ENCODE data around the gene PDE4B. TPM values are rescaled to one million over a fixed set of nuclear protein-coding genes. Genes with fewer than 3 reads are reported as not detected.

PDE4B gene
- total and polyA plus RNA-seq, 2 of the 13 experiments (the other 11 are each of a cell fraction or from before 2014, with no cell fraction given), result not detected

DNA sequence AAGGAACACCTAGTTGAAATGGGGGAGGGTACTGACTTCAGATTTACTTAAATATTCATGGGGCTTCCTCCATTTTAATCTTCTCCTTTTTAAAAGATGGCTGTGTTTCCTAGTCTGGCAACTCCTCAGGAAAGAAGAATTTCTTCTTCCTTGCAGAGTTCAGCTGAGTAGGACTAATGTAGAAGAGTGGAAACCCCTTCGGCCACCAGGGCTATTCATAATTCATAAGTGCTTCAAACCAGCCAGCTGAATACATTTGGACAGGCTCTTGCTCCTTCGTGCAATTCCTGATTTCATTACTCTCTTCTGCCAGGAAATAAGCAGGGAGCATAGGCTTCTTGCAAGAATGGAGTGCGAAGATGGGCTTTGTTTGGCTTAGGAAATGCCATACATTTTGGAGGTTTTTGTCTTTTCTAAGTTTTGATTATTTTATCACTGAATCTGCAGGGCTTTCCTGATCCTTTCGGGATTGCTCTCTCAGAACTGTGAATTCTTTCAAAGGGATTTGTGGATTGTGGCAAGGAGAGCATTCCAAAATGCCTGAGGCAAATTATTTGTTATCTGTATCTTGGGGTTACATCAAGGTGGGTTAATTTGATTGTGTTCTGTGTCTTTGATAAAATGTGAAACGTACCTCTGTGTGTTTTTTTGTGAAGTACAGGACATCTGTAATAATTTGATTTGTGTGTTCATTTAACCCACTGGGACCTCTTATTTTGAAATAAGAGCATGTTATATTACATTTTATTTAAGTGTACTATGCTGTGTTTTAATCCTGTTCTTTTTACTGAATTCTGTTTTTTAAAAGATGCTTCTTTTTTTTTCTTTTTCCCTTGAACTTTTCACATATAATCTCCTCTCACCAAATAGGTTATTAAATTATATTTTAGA, 561.9 kb downstream of the PDE4B start (continued):
- TF ChIP-seq, protein P1, sequence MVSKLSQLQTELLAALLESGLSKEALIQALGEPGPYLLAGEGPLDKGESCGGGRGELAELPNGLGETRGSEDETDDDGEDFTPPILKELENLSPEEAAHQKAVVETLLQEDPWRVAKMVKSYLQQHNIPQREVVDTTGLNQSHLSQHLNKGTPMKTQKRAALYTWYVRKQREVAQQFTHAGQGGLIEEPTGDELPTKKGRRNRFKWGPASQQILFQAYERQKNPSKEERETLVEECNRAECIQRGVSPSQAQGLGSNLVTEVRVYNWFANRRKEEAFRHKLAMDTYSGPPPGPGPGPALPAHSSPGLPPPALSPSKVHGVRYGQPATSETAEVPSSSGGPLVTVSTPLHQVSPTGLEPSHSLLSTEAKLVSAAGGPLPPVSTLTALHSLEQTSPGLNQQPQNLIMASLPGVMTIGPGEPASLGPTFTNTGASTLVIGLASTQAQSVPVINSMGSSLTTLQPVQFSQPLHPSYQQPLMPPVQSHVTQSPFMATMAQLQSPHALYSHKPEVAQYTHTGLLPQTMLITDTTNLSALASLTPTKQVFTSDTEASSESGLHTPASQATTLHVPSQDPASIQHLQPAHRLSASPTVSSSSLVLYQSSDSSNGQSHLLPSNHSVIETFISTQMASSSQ (IDR thresholded peaks at IDR 0.05; ENCODE audit: low read depth), result no peak
- TF ChIP-seq, protein P1 (CRISPR knock-in tag; IDR thresholded peaks at IDR 0.05; ENCODE audit: borderline replicate concordance), result no peak
- TF ChIP-seq, protein P2, sequence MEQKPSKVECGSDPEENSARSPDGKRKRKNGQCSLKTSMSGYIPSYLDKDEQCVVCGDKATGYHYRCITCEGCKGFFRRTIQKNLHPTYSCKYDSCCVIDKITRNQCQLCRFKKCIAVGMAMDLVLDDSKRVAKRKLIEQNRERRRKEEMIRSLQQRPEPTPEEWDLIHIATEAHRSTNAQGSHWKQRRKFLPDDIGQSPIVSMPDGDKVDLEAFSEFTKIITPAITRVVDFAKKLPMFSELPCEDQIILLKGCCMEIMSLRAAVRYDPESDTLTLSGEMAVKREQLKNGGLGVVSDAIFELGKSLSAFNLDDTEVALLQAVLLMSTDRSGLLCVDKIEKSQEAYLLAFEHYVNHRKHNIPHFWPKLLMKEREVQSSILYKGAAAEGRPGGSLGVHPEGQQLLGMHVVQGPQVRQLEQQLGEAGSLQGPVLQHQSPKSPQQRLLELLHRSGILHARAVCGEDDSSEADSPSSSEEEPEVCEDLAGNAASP (CRISPR knock-in tag; IDR thresholded peaks at IDR 0.05; ENCODE audit: borderline replicate concordance), result no peak
- TF ChIP-seq, protein P3, sequence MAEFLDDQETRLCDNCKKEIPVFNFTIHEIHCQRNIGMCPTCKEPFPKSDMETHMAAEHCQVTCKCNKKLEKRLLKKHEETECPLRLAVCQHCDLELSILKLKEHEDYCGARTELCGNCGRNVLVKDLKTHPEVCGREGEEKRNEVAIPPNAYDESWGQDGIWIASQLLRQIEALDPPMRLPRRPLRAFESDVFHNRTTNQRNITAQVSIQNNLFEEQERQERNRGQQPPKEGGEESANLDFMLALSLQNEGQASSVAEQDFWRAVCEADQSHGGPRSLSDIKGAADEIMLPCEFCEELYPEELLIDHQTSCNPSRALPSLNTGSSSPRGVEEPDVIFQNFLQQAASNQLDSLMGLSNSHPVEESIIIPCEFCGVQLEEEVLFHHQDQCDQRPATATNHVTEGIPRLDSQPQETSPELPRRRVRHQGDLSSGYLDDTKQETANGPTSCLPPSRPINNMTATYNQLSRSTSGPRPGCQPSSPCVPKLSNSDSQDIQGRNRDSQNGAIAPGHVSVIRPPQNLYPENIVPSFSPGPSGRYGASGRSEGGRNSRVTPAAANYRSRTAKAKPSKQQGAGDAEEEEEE (CRISPR knock-in tag; IDR thresholded peaks at IDR 0.05; ENCODE audit: borderline replicate concordance), result no peak
- no peak for TF ChIP-seq EP300 (IDR thresholded peaks at IDR 0.05; ENCODE audit: low read depth in 2 of 2, low read length in 2 of 2)
- no peak for TF ChIP-seq EP300 (CRISPR knock-in tag; IDR thresholded peaks at IDR 0.05; ENCODE audit: borderline replicate concordance)

Measured in HepG2 (cell line).